ENCODE measurements around the gene CC2D1B.

DNA sequence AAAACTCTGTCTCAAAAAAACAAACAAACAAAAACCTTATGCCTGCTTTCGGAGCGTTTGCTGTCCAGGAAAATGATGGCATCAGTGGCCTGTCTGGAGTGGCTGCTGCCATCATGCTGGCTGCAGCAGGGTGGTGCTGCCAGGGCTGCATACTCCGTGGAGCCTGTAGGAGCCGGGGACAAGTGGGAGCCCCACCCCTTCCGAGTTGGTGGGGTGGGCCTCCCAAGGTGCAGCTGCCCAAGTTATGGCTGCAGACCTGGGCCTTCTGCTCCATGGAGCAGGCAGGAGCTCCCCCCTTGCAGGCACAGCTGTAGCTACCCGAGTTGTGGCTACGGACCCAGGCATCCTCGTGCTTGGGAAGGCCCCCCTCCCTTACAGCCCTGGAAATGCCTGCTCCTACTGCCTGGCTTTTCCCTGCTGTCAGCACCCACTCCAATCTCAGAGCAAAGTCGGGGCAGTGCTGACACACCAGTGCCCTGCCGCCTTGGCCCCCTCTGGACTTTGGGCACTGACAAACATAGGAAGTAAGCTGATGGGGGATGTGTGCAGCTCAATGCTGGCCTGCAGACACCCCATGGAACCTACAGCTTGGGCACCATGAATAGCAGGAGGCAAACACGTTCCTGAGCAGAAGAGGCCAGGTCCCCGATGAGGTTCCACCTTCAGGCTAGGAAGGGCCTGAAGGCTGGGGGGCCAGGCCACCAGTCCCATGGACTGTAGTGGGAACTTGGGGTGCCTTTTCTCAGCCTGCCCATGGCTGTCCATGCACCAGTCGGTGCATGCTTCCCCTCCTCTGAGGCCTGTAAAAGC, 60.4 kb downstream of the CC2D1B start:
- TF ChIP-seq CTCF (conservative IDR thresholded peaks at IDR 0.05; ENCODE audit: low read depth in 2 of 2), result no peak
- no peak for TF ChIP-seq REST (IDR thresholded peaks at IDR 0.05; ENCODE audit: unreplicated experiment)
